Kidney glomerular epithelial cell (primary cell): ENCODE measurements around the gene SPATA24.
"Not testable (repeated sequence)": the region's sequence is repeated elsewhere in the genome, so short reads cannot be mapped to it uniquely, and the experiment has no call there.

Experiments used
- DNase-seq: peaks from one replicate; lab custom pipeline; 2025; lab: John Stamatoyannopoulos, UW

Gene SPATA24

GRCh38 chr5:139417214-139417613, 13.3 kb upstream of the SPATA24 start:
- DNase-seq, result peak; percentile 11

- DNase-seq, result no peak
These were observed 12.8 kb upstream of the SPATA24 start for GRCh38 chr5:139416651-139417050.

GRCh38 chr5:139415869-139416268, 12.0 kb upstream of the SPATA24 start:
- DNase-seq, result no peak

- DNase-seq, result no peak
These were observed 11.5 kb upstream of the SPATA24 start for GRCh38 chr5:139415221-139415861.

GRCh38 chr5:139414581-139415130, 10.8 kb upstream of the SPATA24 start:
- DNase-seq, result no peak

- no peak for DNase-seq
These were observed 10.1 kb upstream of the SPATA24 start for GRCh38 chr5:139413963-139414362.

- no peak for DNase-seq
These were observed 9.3 kb upstream of the SPATA24 start for GRCh38 chr5:139413153-139413552.

GRCh38 chr5:139410993-139411828, 7.3 kb upstream of the SPATA24 start:
- no peak for DNase-seq

- no peak for DNase-seq
These were observed 6.5 kb upstream of the SPATA24 start for GRCh38 chr5:139410121-139410992.

- not testable (repeated sequence) for DNase-seq
These were observed 5.2 kb upstream of the SPATA24 start for GRCh38 chr5:139409116-139409515.

- DNase-seq, result no peak
These were observed 4.3 kb upstream of the SPATA24 start for GRCh38 chr5:139408191-139408590.

GRCh38 chr5:139407517-139407916, 3.6 kb upstream of the SPATA24 start:
- DNase-seq, result no peak

GRCh38 chr5:139406963-139407362, 3.1 kb upstream of the SPATA24 start:
- no peak for DNase-seq

- DNase-seq, result no peak
These were observed 573 bp upstream of the SPATA24 start for GRCh38 chr5:139404484-139404840.

- no peak for DNase-seq
These were observed 487 bp downstream of the SPATA24 start for GRCh38 chr5:139403418-139403786.

GRCh38 chr5:139402561-139403158, 1.2 kb downstream of the SPATA24 start:
- DNase-seq, result no peak

GRCh38 chr5:139401546-139401945, 2.3 kb downstream of the SPATA24 start:
- no peak for DNase-seq

GRCh38 chr5:139399501-139400121, 4.3 kb downstream of the SPATA24 start:
- no peak for DNase-seq

- no peak for DNase-seq
These were observed 6.0 kb downstream of the SPATA24 start for GRCh38 chr5:139397921-139398320.

GRCh38 chr5:139396691-139397090, 7.2 kb downstream of the SPATA24 start:
- no peak for DNase-seq

GRCh38 chr5:139395844-139396640, 7.8 kb downstream of the SPATA24 start:
- DNase-seq, result no peak
